IPS DF 19.7 (cell line): Measurements from ENCODE around the gene JOSD2.
A peak's percentile ranks its signal among the peaks of the same experiment; 100 is the strongest.

Experiments used
- DNase-seq: peaks from one replicate; pipeline ENCODE4 v3.0.0-alpha.2; 2013; ENCODE audit warnings: low read depth, low spot score

The JOSD2 gene

GRCh38 chr19:50496189-50497021 is 14.6 kb downstream of the JOSD2 start:
- DNase-seq = no peak

- no peak for DNase-seq
These were observed 15.9 kb downstream of the JOSD2 start for GRCh38 chr19:50495020-50495531.

GRCh38 chr19:50494186-50495019 is 16.6 kb downstream of the JOSD2 start:
- no peak for DNase-seq

GRCh38 chr19:50493171-50493570 is 17.8 kb downstream of the JOSD2 start:
- DNase-seq = no peak

GRCh38 chr19:50492303-50493052 is 18.5 kb downstream of the JOSD2 start:
- DNase-seq = no peak

GRCh38 chr19:50490991-50491472 is 20.0 kb downstream of the JOSD2 start:
- no peak for DNase-seq

GRCh38 chr19:50490411-50490811 is 20.6 kb downstream of the JOSD2 start:
- DNase-seq = no peak

GRCh38 chr19:50489461-50490011 is 21.5 kb downstream of the JOSD2 start:
- DNase-seq = no peak

- no peak for DNase-seq
These were observed 22.4 kb downstream of the JOSD2 start for GRCh38 chr19:50488389-50489194.

GRCh38 chr19:50486823-50487515 is 24.0 kb downstream of the JOSD2 start:
- peak; percentile 67 for DNase-seq

GRCh38 chr19:50485284-50485955 is 25.6 kb downstream of the JOSD2 start:
- no peak for DNase-seq

- no peak for DNase-seq
These were observed 28.1 kb downstream of the JOSD2 start for GRCh38 chr19:50482916-50483315.

- DNase-seq = no peak
These were observed 28.6 kb downstream of the JOSD2 start for GRCh38 chr19:50482271-50482855.

- no peak for DNase-seq
These were observed 29.4 kb downstream of the JOSD2 start for GRCh38 chr19:50481351-50482149.

GRCh38 chr19:50480281-50481111 is 30.5 kb downstream of the JOSD2 start:
- DNase-seq = no peak

- DNase-seq = no peak
These were observed 31.2 kb downstream of the JOSD2 start for GRCh38 chr19:50479761-50480251.
